ENCODE data around the gene LCP2.

GRCh38 chr5:170342153-170342725 is 44.7 kb upstream of the LCP2 start:
- no peak for TF ChIP-seq CTCF (IDR thresholded peaks at IDR 0.05)
- no peak for TF ChIP-seq POLR2A (IDR thresholded peaks at IDR 0.05)

Measured in lower leg skin (tissue), 3 donors.